Breast epithelium (tissue), 4 donors: Measurements from ENCODE around the gene NMU. TPM values are rescaled to one million over a fixed set of nuclear protein-coding genes. Genes with fewer than 3 reads are reported as not detected.

Source experiments
- DNase-seq, 2 donors: peaks; one replicate each; pipeline ENCODE4 v3.0.0-alpha.2; 2019; ENCODE audit warnings: low spot score in 2 of 2
- H3K27ac ChIP-seq, 2 donors: fragments of 200-600 bp; sonication (generic) in 1 of 2; one replicate each; pipeline ENCODE4 v1.5.1; 2016 to 2019; ENCODE audit warnings: mild to moderate bottlenecking in 1 of 2
- H3K27me3 ChIP-seq, 2 donors: fragments of 200-600 bp; sonication (generic) in 1 of 2; one replicate each; pipeline versions ENCODE4 v1.5.1 to v1.6.0; 2017 to 2019; ENCODE audit warnings: control low read depth in 1 of 2, mild to moderate bottlenecking in 1 of 2
- H3K36me3 ChIP-seq: fragments of 200-600 bp; one replicate; pipeline ENCODE4 v1.5.1; 2019
- H3K4me1 ChIP-seq, 2 donors: fragments of 200-600 bp; sonication (generic); one replicate each; pipeline ENCODE4 v1.5.1; 2016 to 2019; ENCODE audit warnings: control low read depth in 1 of 2
- H3K4me3 ChIP-seq, 3 donors: fragments of 200-600 bp; sonication (generic); 1 replicate in 2 of 3; 2 replicates in 1 of 3; pipeline ENCODE4 v1.5.1; 2016 to 2019; ENCODE audit warnings: mild to moderate bottlenecking in 3 of 3, moderate library complexity in 2 of 3
- H3K9me3 ChIP-seq, 2 donors: fragments of 200-600 bp; sonication (generic) in 1 of 2; one replicate each; pipeline ENCODE4 v1.5.1; 2016 to 2019; ENCODE audit warnings: control low read depth in 1 of 2
- POLR2A ChIP-seq: fragments of 450-650 bp; IDR thresholded peaks from one replicate; pipeline ENCODE4 v1.6.1; 2016; ENCODE audit warnings: antibody characterized with exemption, mild to moderate bottlenecking, moderate library complexity
- POLR2AphosphoS5 ChIP-seq, 3 donors: sonication (generic); formaldehyde crosslinking; IDR thresholded peaks; one replicate each; pipeline ENCODE4 v1.6.1; 2017; ENCODE audit warnings: antibody characterized with exemption in 3 of 3
- intact Hi-C: fragments of 100-400 bp; cut with DNase I; formaldehyde crosslinking; loops from one replicate; pipeline ENCODE4 v1.15.1; 2023; ENCODE audit warnings: low total_unique reads
- total RNA-seq, 3 donors: library from RNA; depleted of rRNA; stranded (reverse); fragments of >200 nt; gene quantifications; one replicate each; pipeline ENCODE4 v1.1.0, GENCODE V29; 2016
- TF ChIP-seq, protein P1 (sequence below), 3 donors: fragments of 450-650 bp; IDR thresholded peaks; one replicate each; pipeline ENCODE4 v1.5.1; 2016 to 2017; ENCODE audit warnings: antibody characterized with exemption in 3 of 3, mild to moderate bottlenecking in 3 of 3, moderate library complexity in 3 of 3

Gene NMU
- total RNA-seq, 3 donors from 2014 or later = not detected

GRCh38 chr4:55608591-55608990 is 27.5 kb downstream of the NMU start:
- intact Hi-C loops = no loop called here
- DNase-seq = no peak
- TF ChIP-seq POLR2A = no peak
- no peak for TF ChIP-seq POLR2AphosphoS5 (IDR thresholded peaks at IDR 0.05)
- TF ChIP-seq, protein P1, sequence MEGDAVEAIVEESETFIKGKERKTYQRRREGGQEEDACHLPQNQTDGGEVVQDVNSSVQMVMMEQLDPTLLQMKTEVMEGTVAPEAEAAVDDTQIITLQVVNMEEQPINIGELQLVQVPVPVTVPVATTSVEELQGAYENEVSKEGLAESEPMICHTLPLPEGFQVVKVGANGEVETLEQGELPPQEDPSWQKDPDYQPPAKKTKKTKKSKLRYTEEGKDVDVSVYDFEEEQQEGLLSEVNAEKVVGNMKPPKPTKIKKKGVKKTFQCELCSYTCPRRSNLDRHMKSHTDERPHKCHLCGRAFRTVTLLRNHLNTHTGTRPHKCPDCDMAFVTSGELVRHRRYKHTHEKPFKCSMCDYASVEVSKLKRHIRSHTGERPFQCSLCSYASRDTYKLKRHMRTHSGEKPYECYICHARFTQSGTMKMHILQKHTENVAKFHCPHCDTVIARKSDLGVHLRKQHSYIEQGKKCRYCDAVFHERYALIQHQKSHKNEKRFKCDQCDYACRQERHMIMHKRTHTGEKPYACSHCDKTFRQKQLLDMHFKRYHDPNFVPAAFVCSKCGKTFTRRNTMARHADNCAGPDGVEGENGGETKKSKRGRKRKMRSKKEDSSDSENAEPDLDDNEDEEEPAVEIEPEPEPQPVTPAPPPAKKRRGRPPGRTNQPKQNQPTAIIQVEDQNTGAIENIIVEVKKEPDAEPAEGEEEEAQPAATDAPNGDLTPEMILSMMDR (IDR thresholded peaks at IDR 0.05) = no peak

GRCh38 chr4:55604996-55605395 is 31.1 kb downstream of the NMU start:
- intact Hi-C loops = no loop called here
- DNase-seq = no peak
- TF ChIP-seq, protein P1 (IDR thresholded peaks at IDR 0.05) = no peak
- TF ChIP-seq POLR2AphosphoS5 (IDR thresholded peaks at IDR 0.05) = no peak
- no peak for TF ChIP-seq POLR2A
- Histone ChIP-seq H3K36me3 (no peaks in the 10 kb centered on the region), H3K4me3 (no peak overlapping the region), H3K4me1 (no peaks in the 10 kb centered on the region), H3K27ac (no peak overlapping the region), H3K9me3 (no peaks in the 10 kb centered on the region), H3K27me3 (no peaks in the 10 kb centered on the region)

More at GRCh38 chr4:55608591-55608990, 27.5 kb downstream of the NMU start:
- H3K27ac ChIP-seq = no peak overlapping the region
- no peaks in the 10 kb centered on the region for H3K4me1 ChIP-seq
- no peak overlapping the region for H3K4me3 ChIP-seq
- H3K9me3 ChIP-seq = no peaks in the 10 kb centered on the region
- H3K27me3 ChIP-seq = no peaks in the 10 kb centered on the region
- H3K36me3 ChIP-seq = no peaks in the 10 kb centered on the region

- no peaks in the 10 kb centered on the region for H3K36me3 ChIP-seq
- H3K9me3 ChIP-seq = no peaks in the 10 kb centered on the region
- no peak for DNase-seq
- intact Hi-C loops = no loop called here
- no peaks in the 10 kb centered on the region for H3K4me1 ChIP-seq
- H3K27me3 ChIP-seq = no peaks in the 10 kb centered on the region
- no peak for TF ChIP-seq POLR2AphosphoS5 (IDR thresholded peaks at IDR 0.05)
- TF ChIP-seq, protein P1 (IDR thresholded peaks at IDR 0.05) = no peak
- no peak for TF ChIP-seq POLR2A
- no peak overlapping the region for H3K4me3 ChIP-seq
- no peak overlapping the region for H3K27ac ChIP-seq
Measured at GRCh38 chr4:55600640-55601039, 35.5 kb downstream of the NMU start.

DNA sequence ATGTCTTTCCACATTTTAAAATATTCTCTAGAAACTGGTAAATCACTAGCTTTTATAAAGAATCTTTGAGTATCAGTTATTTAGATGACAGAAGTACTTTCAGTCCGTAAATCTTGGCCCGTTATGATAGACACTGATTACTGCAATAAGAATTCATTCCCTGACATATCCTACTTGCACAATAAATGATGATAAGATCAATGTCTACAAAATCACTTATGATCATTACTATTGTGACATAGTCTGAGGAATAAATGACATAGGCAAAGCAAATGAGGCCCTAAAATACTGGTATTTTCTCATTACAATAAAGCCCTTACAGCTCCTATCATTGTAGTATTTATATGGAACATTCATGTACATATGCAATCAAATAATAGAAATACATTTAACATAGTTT is 37.5 kb downstream of the NMU start:
- H3K4me1 ChIP-seq = no peaks in the 10 kb centered on the region
- TF ChIP-seq, protein P1 (IDR thresholded peaks at IDR 0.05) = no peak
- TF ChIP-seq POLR2A (no peak), POLR2AphosphoS5 (IDR thresholded peaks at IDR 0.05) (no peak)
- DNase-seq = no peak
- no peak overlapping the region for H3K4me3 ChIP-seq
- H3K36me3 ChIP-seq = no peaks in the 10 kb centered on the region
- intact Hi-C loops = no loop called here
- H3K9me3 ChIP-seq = no peaks in the 10 kb centered on the region
- no peaks in the 10 kb centered on the region for H3K27me3 ChIP-seq
- no peak overlapping the region for H3K27ac ChIP-seq

DNA sequence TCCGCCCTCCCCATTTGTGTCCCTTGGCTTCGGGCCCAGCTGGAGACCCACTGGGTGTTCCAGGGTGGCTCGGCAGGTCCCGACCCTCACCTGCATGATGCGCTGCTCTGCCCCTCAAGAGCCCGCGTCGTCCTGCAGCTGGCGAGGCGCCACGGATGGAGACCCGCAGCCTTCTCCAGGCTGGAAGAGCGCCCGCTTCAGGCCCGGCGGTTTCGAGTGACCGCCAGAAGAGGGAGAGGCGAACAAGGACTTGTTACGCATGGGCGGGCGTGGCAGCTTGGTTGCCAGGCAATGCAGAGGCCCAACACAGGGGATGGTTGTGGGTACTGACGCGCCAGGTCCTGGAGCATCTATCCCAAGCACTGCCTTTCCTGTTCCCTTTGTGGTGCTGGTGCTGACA is 44.1 kb downstream of the NMU start, which contains the start of gene PDCL2:
TSS of gene PDCL2 (minus strand) at position 232 of the 400 bp plus-strand sequence. CDS start at position 96, 136 bp downstream.
- intact Hi-C loops = no loop called here
- H3K27me3 ChIP-seq = no peaks in the 10 kb centered on the region
- no peak for DNase-seq
- no peaks in the 10 kb centered on the region for H3K36me3 ChIP-seq
- H3K27ac ChIP-seq = no peak within 1 kb of the TSS
- H3K4me1 ChIP-seq = no peaks in the 10 kb centered on the region
- H3K4me3 ChIP-seq = no peak within 1 kb of the TSS
- H3K9me3 ChIP-seq = peaks cover 4 to 10% of the 10 kb centered on the region in 2 donors
- TF ChIP-seq POLR2A = no peak
- no peak for TF ChIP-seq POLR2AphosphoS5 (IDR thresholded peaks at IDR 0.05)
- TF ChIP-seq, protein P1 (IDR thresholded peaks at IDR 0.05) = no peak
